ENCODE results near the gene RIC3.

Gene RIC3

GRCh38 chr11:8081591-8082250 lies 87.1 kb downstream of the RIC3 start:
- no peak for TF ChIP-seq CTCF (IDR thresholded peaks at IDR 0.05; ENCODE audit: low read length, missing control alignments)

GRCh38 chr11:8080674-8081590 lies 87.9 kb downstream of the RIC3 start, which contains the start of gene TUB:
Gene TUB (plus strand): TSS chr11:8081211. CDS start chr11:8081511, 300 bp downstream.
- no peak for TF ChIP-seq CTCF (IDR thresholded peaks at IDR 0.05; ENCODE audit: low read length, missing control alignments)
- no peak for DNase-seq (ENCODE audit: low read depth)
- H3K4me3 ChIP-seq (replicated peaks; ENCODE audit: low read depth, low read length): peak within 1 kb of the TSS; percentile 50

More at GRCh38 chr11:8081591-8082250, 87.1 kb downstream of the RIC3 start:
- peak overlapping the region; percentile 49 for H3K4me3 ChIP-seq (replicated peaks; ENCODE audit: low read depth, low read length)
- DNase-seq (ENCODE audit: low read depth): no peak

- no peak for DNase-seq (ENCODE audit: low read depth)
- peak overlapping the region; percentile 50 for H3K4me3 ChIP-seq (replicated peaks; ENCODE audit: low read depth, low read length)
- no peak for TF ChIP-seq CTCF (IDR thresholded peaks at IDR 0.05; ENCODE audit: low read length, missing control alignments)
Observed at GRCh38 chr11:8080069-8080670, 88.7 kb downstream of the RIC3 start.

GRCh38 chr11:8079111-8079675 lies 89.6 kb downstream of the RIC3 start:
- no peak for DNase-seq (ENCODE audit: low read depth)
- no peak for TF ChIP-seq CTCF (IDR thresholded peaks at IDR 0.05; ENCODE audit: low read length, missing control alignments)
- no peak overlapping the region for H3K4me3 ChIP-seq (replicated peaks; ENCODE audit: low read depth, low read length)

- no peak for TF ChIP-seq CTCF (IDR thresholded peaks at IDR 0.05; ENCODE audit: low read length, missing control alignments)
- no peak for DNase-seq (ENCODE audit: low read depth)
- H3K4me3 ChIP-seq (replicated peaks; ENCODE audit: low read depth, low read length): no peak overlapping the region
Observed at GRCh38 chr11:8075119-8075726, 93.6 kb downstream of the RIC3 start.
